GM19463 (cell line): Measurements from ENCODE around the gene IFITM2.
A peak's percentile ranks its signal among the peaks of the same experiment; 100 is the strongest.
"Not testable (repeated sequence)": the region's sequence is repeated elsewhere in the genome, so short reads cannot be mapped to it uniquely, and the experiment has no call there.

Source experiments
- ATAC-seq: cut with Tn5 transposase; IDR thresholded peaks from one replicate; pipeline ENCODE4 v1.9.1; 2021; ENCODE audit warnings: mild to moderate bottlenecking, moderate library complexity; ENCODE audit not compliant: unreplicated experiment

IFITM2 gene

GRCh38 chr11:337711-338110, 30.1 kb downstream of the IFITM2 start:
- no peak for ATAC-seq

DNA sequence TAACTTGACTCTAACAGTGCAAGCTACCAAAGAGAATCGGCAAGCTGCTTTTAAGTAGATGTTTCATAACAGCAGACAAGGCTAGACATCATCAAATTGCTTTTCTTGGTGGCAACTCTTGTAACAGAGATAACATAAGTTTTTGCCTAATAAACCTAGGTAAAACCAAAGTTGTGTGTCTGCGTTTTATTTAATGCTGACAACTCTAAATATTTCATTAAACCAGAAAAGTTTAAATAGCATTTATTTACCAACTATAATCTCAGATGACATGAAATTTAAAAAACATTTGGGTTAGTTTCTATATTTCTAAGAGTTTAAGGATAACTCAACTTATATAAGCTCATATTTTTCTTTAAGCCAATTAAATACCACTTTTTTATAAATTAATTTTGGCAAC, 32.3 kb downstream of the IFITM2 start:
- no peak for ATAC-seq

DNA sequence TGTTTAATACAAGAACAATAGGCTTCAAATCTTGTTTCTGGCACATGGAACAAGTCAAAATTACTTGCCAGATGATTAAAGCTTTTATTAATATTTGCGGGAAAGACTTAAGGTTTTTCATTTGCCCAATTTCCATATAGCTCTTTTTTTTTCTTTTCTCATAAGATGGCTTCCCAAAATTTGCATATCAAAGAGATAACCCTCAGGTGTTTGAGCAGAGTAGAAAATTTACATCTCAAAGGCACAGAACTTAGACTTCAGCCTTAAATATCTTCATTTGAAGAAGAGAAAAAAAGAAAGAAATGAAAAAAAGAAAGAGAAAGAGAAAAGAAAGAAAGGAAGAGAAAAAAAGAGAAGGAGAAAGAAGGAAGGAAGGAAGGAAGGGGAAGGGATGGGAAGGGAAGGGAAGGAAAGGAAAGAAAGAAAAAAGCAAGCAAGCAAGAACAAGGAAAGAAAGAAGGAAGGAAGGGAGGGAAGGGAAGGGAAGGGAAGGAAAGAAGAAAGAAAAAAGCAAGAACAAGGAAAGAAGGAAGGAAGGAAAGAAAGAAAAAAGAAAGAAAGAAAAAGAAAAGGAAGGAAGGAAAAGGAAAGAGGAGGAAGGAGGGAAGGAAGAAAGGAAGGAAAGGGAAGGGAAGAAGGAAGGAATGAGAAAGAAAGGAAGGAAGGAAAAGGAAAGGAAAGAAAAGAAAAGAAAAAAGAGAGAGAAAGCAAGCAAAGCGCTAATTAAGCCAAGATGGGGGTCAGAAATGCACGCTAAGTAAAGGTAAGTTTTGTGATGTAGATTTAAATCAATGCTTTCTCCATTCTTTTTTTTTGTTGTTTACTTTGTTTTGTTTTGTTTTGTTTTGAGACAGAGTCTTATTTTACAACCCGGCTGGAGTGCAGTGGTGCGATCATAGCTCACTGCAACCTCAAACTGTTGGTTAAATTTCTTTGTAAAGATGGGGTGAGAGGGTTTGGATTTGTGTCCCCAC, 33.2 kb downstream of the IFITM2 start:
- no peak for ATAC-seq

DNA sequence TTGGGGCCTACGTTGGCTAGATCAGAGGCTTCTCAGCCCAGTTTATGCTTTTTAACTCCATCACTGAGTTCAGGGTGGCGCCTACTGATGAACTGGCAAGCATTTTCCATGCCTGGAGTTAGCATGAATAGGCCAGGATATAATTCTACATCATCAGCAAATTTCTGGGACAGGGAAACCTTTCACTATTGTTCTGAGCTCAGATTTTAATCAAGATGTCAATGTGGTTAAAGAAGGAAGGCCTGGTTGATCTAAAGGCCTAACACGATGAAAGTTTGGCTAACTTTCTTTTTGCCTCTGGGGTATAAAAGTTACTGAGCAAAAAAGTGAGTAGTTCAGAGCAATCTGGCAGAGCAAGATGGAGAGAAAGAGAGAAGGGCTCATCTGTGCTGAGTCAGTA, 34.7 kb downstream of the IFITM2 start:
- ATAC-seq, result no peak

DNA sequence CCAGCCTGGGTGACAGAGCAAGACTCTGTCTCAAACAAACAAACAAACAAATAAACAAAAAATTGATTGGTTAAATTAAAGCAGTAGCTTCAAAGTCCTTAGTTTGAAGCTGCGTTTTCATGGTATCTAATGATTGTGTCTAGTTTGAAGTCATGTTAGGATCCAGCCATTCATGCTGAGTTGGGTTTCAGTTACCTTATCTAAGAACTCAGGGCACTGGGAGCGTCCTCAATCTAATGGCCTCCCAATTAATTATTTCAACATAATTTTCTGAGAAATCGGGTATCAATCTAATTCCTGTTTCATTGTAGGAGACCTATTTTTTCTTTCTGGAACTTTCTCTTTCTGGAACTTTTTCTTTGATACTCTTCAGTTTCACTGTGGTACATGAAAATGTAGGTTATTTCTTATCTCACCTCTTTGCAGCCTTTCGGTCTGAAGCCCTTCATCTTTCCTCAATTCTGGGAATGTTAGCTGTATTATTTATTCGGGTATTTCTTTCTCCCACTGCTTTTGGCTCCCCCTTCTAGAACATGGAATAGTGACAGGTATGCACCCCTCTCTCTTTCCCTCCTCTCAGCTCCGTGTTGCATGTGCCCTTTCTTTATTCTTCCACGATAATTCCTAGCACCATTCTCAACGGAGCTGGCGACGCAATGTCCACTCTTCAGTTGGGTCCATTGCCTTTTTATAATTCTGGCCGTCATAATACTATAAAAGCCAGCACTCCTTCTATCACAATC, 37.4 kb downstream of the IFITM2 start:
- no peak for ATAC-seq

DNA sequence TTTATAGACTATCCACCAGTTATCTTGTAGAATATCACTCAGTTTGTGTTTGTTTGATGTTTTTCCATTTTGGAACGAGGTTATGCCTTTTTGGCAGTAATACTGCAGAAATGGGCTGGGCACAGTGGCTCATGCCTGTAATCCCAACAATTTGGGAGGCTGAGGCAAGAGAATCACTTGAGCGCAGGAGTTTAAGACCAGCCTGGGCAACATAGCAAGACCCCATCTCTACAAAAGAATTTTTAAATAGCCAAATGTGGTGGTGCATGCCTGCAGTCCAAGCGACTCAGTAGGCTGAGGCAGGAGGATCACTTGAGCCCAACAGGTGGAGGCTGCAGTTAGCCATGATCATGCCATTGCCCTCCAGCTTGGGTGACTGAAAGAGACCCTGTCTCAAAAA, 38.9 kb downstream of the IFITM2 start:
- no peak for ATAC-seq

DNA sequence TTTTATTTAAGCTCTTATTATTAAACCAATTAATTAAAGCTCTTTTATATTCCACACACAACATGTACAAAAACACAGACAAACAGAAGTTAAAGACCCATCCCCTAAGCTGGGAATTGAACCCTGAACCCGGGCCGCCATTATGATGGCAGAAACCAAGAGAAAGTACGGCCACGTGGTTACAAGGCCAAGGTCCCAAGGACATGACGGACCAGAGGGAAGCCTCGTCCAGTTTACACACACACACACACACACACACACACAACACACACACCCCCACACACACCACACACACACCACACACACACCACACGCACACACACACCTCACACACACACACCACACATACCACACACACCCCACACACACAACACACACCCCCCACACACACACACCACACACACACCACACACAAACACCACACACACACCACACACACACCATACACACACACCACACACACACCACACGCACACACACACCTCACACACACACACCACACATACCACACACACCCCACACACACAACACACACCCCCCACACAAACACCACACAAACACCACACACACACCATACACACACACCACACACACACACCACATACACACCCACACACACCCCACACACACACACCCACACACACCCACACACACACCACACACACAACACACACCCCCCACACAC, 41.8 kb downstream of the IFITM2 start:
- not testable (repeated sequence) for ATAC-seq

GRCh38 chr11:350033-350722, 42.6 kb downstream of the IFITM2 start:
- peak; percentile 10 for ATAC-seq

- ATAC-seq, result peak; percentile 57
Measured at GRCh38 chr11:350723-351255, 43.2 kb downstream of the IFITM2 start.

DNA sequence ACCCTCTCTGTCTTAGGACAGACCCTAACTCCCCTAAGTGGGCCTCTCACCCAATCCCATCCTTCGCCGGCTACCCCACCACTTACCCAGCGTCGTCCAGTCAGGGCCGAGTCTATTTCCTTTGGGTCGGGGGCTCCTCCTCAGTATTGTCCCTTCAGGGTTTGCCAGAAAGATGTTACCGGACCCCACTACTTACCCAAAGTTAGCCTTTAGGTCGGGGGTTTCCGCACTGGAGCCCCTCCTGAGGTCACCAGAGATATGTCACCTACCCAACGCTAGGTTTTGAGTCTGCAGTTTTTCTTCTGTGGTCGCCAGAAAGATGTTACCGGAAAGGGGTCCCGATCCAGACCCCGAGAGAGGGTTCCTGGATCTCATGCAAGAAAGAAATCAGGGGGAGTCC, 43.8 kb downstream of the IFITM2 start:
- ATAC-seq, result no peak

- ATAC-seq, result no peak
Measured at GRCh38 chr11:352456-353031, 44.9 kb downstream of the IFITM2 start.

DNA sequence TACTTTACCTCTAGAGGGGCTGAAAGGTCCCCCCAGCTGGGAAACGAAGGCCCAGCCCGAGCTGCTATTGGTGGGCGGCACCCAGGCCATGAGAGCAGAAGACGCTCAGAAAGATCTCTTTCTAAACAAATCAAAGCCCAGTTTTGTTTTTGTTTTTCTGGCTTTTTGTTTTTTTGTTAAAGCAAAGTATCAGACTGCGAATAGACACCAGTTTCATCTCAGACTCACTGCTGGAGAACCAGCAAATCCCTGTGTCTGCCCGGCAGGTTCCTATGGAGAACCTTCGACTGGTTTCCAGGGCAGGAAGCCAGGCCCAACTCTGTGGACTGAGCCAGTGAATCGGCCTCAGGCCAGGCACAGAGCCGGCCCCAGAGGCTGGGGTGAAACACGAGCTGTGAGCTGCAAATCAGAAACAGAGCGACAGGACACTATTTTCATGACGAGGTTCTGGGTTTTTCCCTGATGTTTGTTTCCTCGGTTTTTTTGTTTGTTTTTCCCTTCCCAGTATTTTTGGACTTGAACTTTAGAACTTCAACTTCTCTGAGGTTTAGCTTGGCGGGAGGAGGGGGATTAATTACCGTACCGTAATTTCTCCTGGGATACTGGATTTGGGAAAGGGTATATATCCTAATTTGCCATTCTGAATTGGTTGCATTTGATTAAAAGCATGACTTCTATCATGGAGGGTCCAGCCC, 45.7 kb downstream of the IFITM2 start:
- no peak for ATAC-seq

DNA sequence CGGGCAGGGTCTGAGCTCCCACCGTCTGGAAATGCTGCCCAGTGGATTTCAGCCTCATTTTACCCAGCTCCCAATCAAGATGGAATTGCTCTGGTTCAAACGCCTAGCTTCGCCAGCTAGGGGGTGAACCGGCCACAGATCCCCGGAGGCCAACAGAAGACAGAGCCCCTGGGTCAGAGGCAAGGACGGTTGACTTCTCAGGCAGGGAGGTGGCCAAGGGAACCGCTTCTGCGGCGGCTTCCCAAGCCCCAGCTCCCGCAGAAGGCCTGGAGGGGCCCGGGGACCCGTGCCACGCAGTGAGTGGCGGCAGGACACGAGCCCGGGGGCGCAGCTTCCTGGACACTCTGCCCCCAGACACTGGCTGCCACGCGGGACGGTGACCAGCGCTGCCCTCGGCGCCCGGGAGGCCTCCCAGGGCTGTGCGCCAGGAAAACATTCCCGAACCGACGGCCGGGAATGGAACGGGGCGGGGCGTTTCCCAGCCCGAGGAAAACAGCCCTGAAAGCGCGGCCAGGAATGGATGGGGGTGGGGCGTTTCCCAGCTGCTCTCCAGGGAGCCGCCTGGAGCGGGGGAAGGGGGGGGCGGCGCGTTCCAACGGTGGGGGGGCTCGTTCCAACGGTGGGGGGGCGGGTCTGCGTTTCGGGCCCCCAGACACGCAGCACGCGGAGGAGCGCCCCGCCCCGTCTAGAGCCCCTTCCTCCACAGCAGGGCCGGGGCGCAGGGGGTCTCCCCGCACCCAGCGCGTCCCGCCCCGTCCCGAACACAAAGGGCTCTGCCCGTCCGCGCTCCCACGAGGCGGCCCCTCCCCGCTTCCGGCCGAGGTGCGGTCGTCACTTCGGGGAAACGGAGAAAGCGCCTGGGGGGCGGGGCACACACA, 48.2 kb downstream of the IFITM2 start:
- ATAC-seq, result no peak

- ATAC-seq, result no peak
Measured at GRCh38 chr11:356610-357009, 49.0 kb downstream of the IFITM2 start.

DNA sequence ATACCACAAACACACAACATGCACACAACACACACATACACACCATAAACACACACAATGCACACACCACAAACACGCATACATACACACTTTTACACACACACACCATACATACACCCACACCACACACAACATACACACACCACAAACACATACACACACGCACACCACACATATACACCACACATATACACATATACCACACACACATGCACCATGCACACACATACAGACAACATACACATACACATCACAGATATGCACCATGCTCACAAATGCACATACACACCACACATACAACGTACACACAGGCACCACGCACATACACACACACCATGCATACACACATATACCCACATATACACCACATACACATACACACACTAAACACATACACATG, 50.0 kb downstream of the IFITM2 start:
- ATAC-seq, result no peak

- no peak for ATAC-seq
Measured at GRCh38 chr11:358129-358800, 50.6 kb downstream of the IFITM2 start.
